ENCODE data around the gene EP400. TPM values are rescaled to one million over a fixed set of nuclear protein-coding genes. Genes with fewer than 3 reads are reported as not detected.

The EP400 gene
- total RNA-seq, 1 experiment from 2014 or later = 60.5 TPM

DNA sequence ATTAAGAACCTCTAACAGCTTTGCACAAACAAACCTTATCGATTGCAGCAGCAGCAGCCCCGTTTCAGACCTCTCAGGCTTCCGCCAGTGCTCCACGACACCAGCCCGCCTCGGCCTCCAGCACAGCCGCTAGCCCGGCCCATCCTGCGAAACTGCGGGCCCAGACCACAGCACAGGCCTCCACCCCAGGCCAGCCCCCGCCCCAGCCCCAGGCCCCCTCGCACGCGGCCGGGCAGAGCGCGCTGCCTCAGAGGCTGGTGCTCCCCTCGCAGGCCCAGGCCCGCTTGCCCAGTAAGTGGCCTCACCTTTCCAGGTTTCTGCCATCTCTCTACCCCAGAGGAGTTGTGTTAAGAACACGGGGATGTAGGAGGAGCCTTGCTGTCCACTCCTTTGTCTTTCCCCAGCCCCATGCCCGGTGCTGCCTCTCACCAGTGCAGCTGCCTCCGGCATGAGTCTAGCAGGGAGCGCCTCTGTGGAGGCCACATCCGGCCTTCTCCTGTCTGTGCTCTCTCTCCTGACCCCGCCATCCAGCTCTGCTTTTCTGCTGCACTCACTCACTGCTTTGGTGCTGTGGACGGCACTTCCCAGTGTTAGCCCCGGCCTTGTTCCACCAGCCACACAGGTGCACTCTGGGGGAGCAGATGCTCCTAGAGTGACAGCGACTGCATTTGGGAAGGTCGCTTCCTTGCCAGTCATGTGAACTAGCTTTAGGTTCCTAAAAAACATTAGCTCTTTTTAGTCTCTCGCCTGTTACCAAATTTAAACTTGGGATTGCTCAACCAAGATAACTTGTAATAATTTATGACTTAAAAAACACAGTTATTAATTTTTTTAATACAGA, 71.5 kb downstream of the EP400 start:
- CTCF ChIA-PET = no interaction called here
- Mint-ChIP-seq H3K36me3 (ENCODE audit: insufficient read depth, unreplicated experiment) (peaks cover 66% of the 10 kb centered on the region), H3K27ac (ENCODE audit: unreplicated experiment) (no peak overlapping the region), H3K4me3 (ENCODE audit: unreplicated experiment) (no peak overlapping the region), H3K9me3 (ENCODE audit: unreplicated experiment) (no peaks in the 10 kb centered on the region), H3K4me1 (ENCODE audit: low read depth, unreplicated experiment) (no peaks in the 10 kb centered on the region), H3K27me3 (ENCODE audit: insufficient read depth, unreplicated experiment) (no peaks in the 10 kb centered on the region)
- Histone ChIP-seq H3K4me3 (ENCODE audit: low read depth, low read length) (no peak overlapping the region), H3K27me3 (replicated peaks; ENCODE audit: control insufficient read depth, insufficient read depth, low read length) (no peaks in the 10 kb centered on the region), H3K36me3 (ENCODE audit: control insufficient read depth, insufficient read depth, low read length) (no peaks in the 10 kb centered on the region; the same call in 1 of the 2 replicates), H3K9me3 (no peaks in the 10 kb centered on the region), H3K4me1 (no peaks in the 10 kb centered on the region)
- POLR2A ChIA-PET = no interaction called here
- intact Hi-C loops (cut with micrococcal nuclease; ENCODE audit: unreplicated experiment) = no loop called here
- DNase-seq = no peak
- BruUV-seq (replicated peaks) = no TSS peak
- TF ChIP-seq, protein P1, sequence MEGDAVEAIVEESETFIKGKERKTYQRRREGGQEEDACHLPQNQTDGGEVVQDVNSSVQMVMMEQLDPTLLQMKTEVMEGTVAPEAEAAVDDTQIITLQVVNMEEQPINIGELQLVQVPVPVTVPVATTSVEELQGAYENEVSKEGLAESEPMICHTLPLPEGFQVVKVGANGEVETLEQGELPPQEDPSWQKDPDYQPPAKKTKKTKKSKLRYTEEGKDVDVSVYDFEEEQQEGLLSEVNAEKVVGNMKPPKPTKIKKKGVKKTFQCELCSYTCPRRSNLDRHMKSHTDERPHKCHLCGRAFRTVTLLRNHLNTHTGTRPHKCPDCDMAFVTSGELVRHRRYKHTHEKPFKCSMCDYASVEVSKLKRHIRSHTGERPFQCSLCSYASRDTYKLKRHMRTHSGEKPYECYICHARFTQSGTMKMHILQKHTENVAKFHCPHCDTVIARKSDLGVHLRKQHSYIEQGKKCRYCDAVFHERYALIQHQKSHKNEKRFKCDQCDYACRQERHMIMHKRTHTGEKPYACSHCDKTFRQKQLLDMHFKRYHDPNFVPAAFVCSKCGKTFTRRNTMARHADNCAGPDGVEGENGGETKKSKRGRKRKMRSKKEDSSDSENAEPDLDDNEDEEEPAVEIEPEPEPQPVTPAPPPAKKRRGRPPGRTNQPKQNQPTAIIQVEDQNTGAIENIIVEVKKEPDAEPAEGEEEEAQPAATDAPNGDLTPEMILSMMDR (IDR thresholded peaks at IDR 0.05; ENCODE audit: insufficient read depth in 1 of 2, low read depth in 1 of 2, low read length in 1 of 2, severe bottlenecking in 1 of 2, unreplicated experiment in 1 of 2) = no peak

DNA sequence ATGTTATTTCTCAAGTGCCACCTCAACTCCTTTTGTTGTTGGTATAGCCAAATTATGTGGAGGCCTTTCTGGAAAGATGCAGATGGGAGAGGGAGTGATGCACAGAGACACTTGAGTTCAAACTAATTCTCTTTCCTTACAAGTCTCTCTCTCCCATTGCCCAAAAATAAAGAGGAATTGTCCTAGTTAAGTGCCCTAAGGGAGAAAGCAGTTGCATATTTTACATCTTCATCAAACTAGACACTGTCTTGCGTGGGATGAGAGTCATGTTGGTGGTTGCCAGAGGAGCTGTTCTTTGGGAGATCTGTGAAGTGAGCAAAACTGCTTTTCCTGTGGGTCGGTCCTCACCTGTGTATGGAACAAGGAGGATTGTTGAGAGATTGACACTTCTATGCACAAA, 72.2 kb downstream of the EP400 start:
- no peaks in the 10 kb centered on the region for H3K9me3 Mint-ChIP-seq (ENCODE audit: unreplicated experiment)
- no peaks in the 10 kb centered on the region for H3K4me1 Mint-ChIP-seq (ENCODE audit: low read depth, unreplicated experiment)
- H3K36me3 Mint-ChIP-seq (ENCODE audit: insufficient read depth, unreplicated experiment) = peaks cover 66% of the 10 kb centered on the region
- no peak overlapping the region for H3K4me3 Mint-ChIP-seq (ENCODE audit: unreplicated experiment)
- no peaks in the 10 kb centered on the region for H3K27me3 Mint-ChIP-seq (ENCODE audit: insufficient read depth, unreplicated experiment)
- TF ChIP-seq, protein P1 (IDR thresholded peaks at IDR 0.05; ENCODE audit: insufficient read depth in 1 of 2, low read depth in 1 of 2, low read length in 1 of 2, severe bottlenecking in 1 of 2, unreplicated experiment in 1 of 2) = no peak
- no peaks in the 10 kb centered on the region; the same call in 1 of the 2 replicates for H3K36me3 ChIP-seq (ENCODE audit: control insufficient read depth, insufficient read depth, low read length)
- no TSS peak for BruUV-seq (replicated peaks)
- CTCF ChIA-PET = no interaction called here
- intact Hi-C loops (cut with micrococcal nuclease; ENCODE audit: unreplicated experiment) = no loop called here
- no peaks in the 10 kb centered on the region for H3K27me3 ChIP-seq (replicated peaks; ENCODE audit: control insufficient read depth, insufficient read depth, low read length)
- no peak overlapping the region for H3K27ac Mint-ChIP-seq (ENCODE audit: unreplicated experiment)
- DNase-seq = no peak
- POLR2A ChIA-PET = no interaction called here
- no peaks in the 10 kb centered on the region for H3K9me3 ChIP-seq
- H3K4me1 ChIP-seq = no peaks in the 10 kb centered on the region
- no peak overlapping the region for H3K4me3 ChIP-seq (ENCODE audit: low read depth, low read length)

DNA sequence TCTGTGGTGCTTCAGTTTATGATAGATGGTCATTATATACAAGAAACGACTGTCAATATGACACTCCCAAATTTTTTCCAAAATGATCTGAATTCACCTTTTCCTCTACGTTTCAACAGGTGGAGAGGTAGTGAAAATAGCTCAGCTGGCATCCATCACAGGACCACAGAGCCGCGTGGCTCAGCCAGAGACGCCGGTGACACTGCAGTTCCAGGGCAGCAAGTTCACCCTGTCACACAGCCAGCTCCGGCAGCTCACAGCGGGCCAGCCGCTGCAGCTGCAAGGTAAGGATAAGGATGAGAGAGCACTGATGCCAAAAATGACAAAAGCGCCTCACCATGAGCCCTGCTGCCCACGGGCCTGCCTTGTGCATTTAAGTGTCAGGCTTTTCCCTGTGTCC, 73.9 kb downstream of the EP400 start:
- no TSS peak for BruUV-seq (replicated peaks)
- TF ChIP-seq, protein P1 (IDR thresholded peaks at IDR 0.05; ENCODE audit: insufficient read depth in 1 of 2, low read depth in 1 of 2, low read length in 1 of 2, severe bottlenecking in 1 of 2, unreplicated experiment in 1 of 2) = no peak
- Histone ChIP-seq H3K36me3 (ENCODE audit: control insufficient read depth, insufficient read depth, low read length) (no peaks in the 10 kb centered on the region; the same call in 1 of the 2 replicates), H3K4me3 (ENCODE audit: low read depth, low read length) (no peak overlapping the region), H3K4me1 (no peaks in the 10 kb centered on the region), H3K9me3 (no peaks in the 10 kb centered on the region), H3K27me3 (replicated peaks; ENCODE audit: control insufficient read depth, insufficient read depth, low read length) (no peaks in the 10 kb centered on the region)
- POLR2A ChIA-PET = no interaction called here
- no peaks in the 10 kb centered on the region for H3K27me3 Mint-ChIP-seq (ENCODE audit: insufficient read depth, unreplicated experiment)
- H3K27ac Mint-ChIP-seq (ENCODE audit: unreplicated experiment) = no peak overlapping the region
- no peaks in the 10 kb centered on the region for H3K4me1 Mint-ChIP-seq (ENCODE audit: low read depth, unreplicated experiment)
- peaks cover 65% of the 10 kb centered on the region for H3K36me3 Mint-ChIP-seq (ENCODE audit: insufficient read depth, unreplicated experiment)
- H3K9me3 Mint-ChIP-seq (ENCODE audit: unreplicated experiment) = no peaks in the 10 kb centered on the region
- intact Hi-C loops (cut with micrococcal nuclease; ENCODE audit: unreplicated experiment) = no loop called here
- CTCF ChIA-PET = no interaction called here
- no peak overlapping the region for H3K4me3 Mint-ChIP-seq (ENCODE audit: unreplicated experiment)
- DNase-seq = no peak

Data from Caco-2 (cell line).